Renal cortex interstitium (tissue), 15 donors: ENCODE data around the gene UBAC2. TPM values are rescaled to one million over a fixed set of nuclear protein-coding genes. Genes with fewer than 3 reads are reported as not detected.

ENCODE experiments used
- DNase-seq, 11 donors: peaks; one replicate each; pipeline ENCODE4 v3.0.0-alpha.2; 2013; ENCODE audit warnings: low read depth in 9 of 11, low spot score in 4 of 11; ENCODE audit errors: extremely low read depth in 1 of 11
- long read RNA-seq, 16 experiments: transcript quantifications; one replicate each; lab custom pipeline, GENCODE V29; 2026
- polyA plus RNA-seq, 3 donors: library from polyadenylated mRNA; unstranded; fragments of 120-200 nt; gene quantifications; one replicate each; pipeline ENCODE4 v1.2.1, GENCODE V29; 2013; ENCODE audit not compliant: insufficient read length in 3 of 3

Gene UBAC2, protein sequence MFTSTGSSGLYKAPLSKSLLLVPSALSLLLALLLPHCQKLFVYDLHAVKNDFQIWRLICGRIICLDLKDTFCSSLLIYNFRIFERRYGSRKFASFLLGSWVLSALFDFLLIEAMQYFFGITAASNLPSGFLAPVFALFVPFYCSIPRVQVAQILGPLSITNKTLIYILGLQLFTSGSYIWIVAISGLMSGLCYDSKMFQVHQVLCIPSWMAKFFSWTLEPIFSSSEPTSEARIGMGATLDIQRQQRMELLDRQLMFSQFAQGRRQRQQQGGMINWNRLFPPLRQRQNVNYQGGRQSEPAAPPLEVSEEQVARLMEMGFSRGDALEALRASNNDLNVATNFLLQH
- 10 to 100 TPM; 77.7 to 98.0 (median 95.3) TPM for polyA plus RNA-seq
- long read RNA-seq, donor 1, transcript UBAC2-203 (9 exons, 1,375 nt) = major isoform, 15 of 16 reads
- long read RNA-seq, donor 1, partial matches to known transcripts = 0 of 16 reads
- long read RNA-seq, donor 1, other reads (novel, unspliced or antisense) = 0 of 16 reads
- long read RNA-seq, donor 2, transcript UBAC2-203 (9 exons, 1,375 nt) = major isoform, 26 of 27 reads
- long read RNA-seq, donor 2, partial matches to known transcripts = 0 of 27 reads
- long read RNA-seq, donor 2, other reads (novel, unspliced or antisense) = 0 of 27 reads
- long read RNA-seq, donor 3, transcript UBAC2-203 (9 exons, 1,375 nt) = major isoform, 39 of 40 reads
- long read RNA-seq, donor 3, partial matches to known transcripts = 0 of 40 reads
- long read RNA-seq, donor 3, other reads (novel, unspliced or antisense) = 0 of 40 reads
- long read RNA-seq, donor 4, transcript UBAC2-203 (9 exons, 1,375 nt) = major isoform, 29 of 29 reads
- long read RNA-seq, donor 4, partial matches to known transcripts = 0 of 29 reads
- long read RNA-seq, donor 4, other reads (novel, unspliced or antisense) = 0 of 29 reads
- long read RNA-seq, donor 5 = 0 reads
- long read RNA-seq, donor 6, transcript UBAC2-203 (9 exons, 1,375 nt) = major isoform, 15 of 15 reads
- long read RNA-seq, donor 6, partial matches to known transcripts = 0 of 15 reads
- long read RNA-seq, donor 6, other reads (novel, unspliced or antisense) = 0 of 15 reads
- long read RNA-seq, donor 7, transcript UBAC2-203 (9 exons, 1,375 nt) = major isoform, 21 of 23 reads
- long read RNA-seq, donor 7, partial matches to known transcripts = 0 of 23 reads
- long read RNA-seq, donor 7, other reads (novel, unspliced or antisense) = 0 of 23 reads
- long read RNA-seq, donor 8 = 0 reads
- long read RNA-seq, donor 9, transcript UBAC2-203 (9 exons, 1,375 nt) = major isoform, 25 of 27 reads
- long read RNA-seq, donor 9, partial matches to known transcripts = 0 of 27 reads
- long read RNA-seq, donor 9, other reads (novel, unspliced or antisense) = 0 of 27 reads
- long read RNA-seq, donor 10, transcript UBAC2-203 (9 exons, 1,375 nt) = major isoform, 18 of 24 reads
- long read RNA-seq, donor 10, partial matches to known transcripts = 5 of 24 reads
- long read RNA-seq, donor 10, other reads (novel, unspliced or antisense) = 0 of 24 reads
- long read RNA-seq, donor 11, transcript UBAC2-203 (9 exons, 1,375 nt) = major isoform, 17 of 18 reads
- long read RNA-seq, donor 11, partial matches to known transcripts = 0 of 18 reads
- long read RNA-seq, donor 11, other reads (novel, unspliced or antisense) = 0 of 18 reads
- long read RNA-seq, donor 12, transcript UBAC2-203 (9 exons, 1,375 nt) = major isoform, 18 of 18 reads
- long read RNA-seq, donor 12, partial matches to known transcripts = 0 of 18 reads
- long read RNA-seq, donor 12, other reads (novel, unspliced or antisense) = 0 of 18 reads
- long read RNA-seq, donor 13 = 0 reads
- long read RNA-seq, donor 14, transcript UBAC2-203 (9 exons, 1,375 nt) = major isoform, 26 of 33 reads
- long read RNA-seq, donor 14, partial matches to known transcripts = 5 of 33 reads
- long read RNA-seq, donor 14, other reads (novel, unspliced or antisense) = 0 of 33 reads
- long read RNA-seq, donor 15, transcript UBAC2-203 (9 exons, 1,375 nt) = major isoform, 14 of 14 reads
- long read RNA-seq, donor 15, partial matches to known transcripts = 0 of 14 reads
- long read RNA-seq, donor 15, other reads (novel, unspliced or antisense) = 0 of 14 reads
- long read RNA-seq, donor 16, transcript UBAC2-203 (9 exons, 1,375 nt) = major isoform, 79 of 96 reads
- long read RNA-seq, donor 16, partial matches to known transcripts = 12 of 96 reads
- long read RNA-seq, donor 16, other reads (novel, unspliced or antisense) = 0 of 96 reads

DNA sequence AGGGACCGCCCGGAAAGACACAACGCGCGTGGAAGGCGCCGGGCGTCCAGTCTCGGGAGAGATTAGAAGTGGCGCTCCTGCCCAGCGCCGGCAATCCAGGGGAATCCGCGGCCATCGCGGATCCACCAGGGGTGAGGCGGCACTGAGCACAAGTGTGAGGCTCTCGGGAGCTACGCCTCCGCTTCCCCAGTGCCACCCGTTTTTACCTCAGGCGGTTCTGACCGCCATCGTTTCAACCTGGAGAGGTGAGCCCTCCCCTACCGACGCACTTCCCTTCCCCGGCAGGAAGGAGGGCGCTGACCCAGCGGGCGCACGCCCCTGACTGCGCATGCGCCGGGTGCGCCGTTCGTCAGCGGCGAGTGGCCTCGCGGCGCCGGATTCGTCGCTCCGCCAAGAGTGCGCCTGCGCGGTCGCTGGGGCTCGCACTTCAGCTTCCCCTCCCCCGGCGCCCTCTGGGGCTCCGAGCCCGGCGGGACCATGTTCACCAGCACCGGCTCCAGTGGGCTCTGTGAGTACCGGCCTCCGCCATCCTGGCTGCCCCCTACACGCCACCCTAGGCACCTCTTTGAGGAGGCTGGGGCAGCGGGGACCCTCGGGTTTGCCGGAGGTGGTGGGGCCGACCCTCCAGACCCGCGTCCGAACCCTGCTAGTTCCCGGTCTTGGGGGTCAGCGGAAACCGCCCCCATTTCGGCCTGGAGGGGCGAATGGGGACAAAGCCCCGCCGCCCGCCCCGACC lies at the start of gene UBAC2:
Gene UBAC2 (plus strand): TSS at position 423 of the 736 bp plus-strand sequence. CDS start 55 bp downstream, at position 478.
- peak; percentile 89 to 98 (median 93) for DNase-seq

DNA sequence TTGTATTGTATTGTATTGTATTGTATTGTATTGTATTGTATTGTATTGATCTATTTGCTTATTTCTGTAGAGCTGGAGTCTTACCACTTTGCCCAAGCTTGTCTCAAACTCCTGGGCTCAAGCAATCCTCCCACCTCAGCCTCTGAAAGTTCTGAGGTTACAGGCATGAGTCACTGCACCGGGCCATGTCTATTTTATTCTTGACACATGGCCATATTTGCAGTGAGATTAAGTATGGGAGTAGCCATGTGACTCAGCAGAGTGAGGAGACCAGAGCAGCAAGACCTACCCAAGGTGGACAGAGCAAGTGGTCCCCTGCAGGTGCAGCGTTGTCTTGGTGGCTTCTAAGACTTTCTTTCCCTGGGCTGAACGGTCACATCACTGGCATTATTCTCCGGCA lies 49.1 kb upstream of the UBAC2 start:
- no peak for DNase-seq

GRCh38 chr13:99153219-99153618 lies 47.4 kb upstream of the UBAC2 start:
- no peak for DNase-seq

DNA sequence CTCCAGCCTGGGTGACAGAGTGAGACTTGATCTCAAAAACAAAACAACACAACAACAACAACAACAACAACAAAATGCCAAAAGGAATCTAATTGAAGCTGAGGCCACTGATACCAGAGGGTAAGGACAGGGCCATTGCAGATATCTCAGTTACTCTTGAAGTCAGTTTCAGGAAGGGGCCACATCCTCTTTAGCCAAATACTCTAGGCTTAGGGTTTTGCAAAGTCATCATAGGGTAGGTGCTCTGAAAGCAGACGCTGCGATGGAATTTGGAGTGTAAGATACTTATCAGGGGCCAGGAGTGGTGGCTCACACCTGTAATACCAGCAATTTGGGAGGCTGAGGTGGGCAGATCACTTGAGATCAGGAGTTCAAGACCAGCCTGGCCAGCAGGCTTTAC lies 46.6 kb upstream of the UBAC2 start:
- no peak for DNase-seq

- DNase-seq = no peak
Observed at GRCh38 chr13:99155821-99156220, 44.8 kb upstream of the UBAC2 start.

- DNase-seq = no peak
Observed at GRCh38 chr13:99157046-99157445, 43.6 kb upstream of the UBAC2 start.

GRCh38 chr13:99158846-99159245 lies 41.8 kb upstream of the UBAC2 start:
- DNase-seq = no peak

DNA sequence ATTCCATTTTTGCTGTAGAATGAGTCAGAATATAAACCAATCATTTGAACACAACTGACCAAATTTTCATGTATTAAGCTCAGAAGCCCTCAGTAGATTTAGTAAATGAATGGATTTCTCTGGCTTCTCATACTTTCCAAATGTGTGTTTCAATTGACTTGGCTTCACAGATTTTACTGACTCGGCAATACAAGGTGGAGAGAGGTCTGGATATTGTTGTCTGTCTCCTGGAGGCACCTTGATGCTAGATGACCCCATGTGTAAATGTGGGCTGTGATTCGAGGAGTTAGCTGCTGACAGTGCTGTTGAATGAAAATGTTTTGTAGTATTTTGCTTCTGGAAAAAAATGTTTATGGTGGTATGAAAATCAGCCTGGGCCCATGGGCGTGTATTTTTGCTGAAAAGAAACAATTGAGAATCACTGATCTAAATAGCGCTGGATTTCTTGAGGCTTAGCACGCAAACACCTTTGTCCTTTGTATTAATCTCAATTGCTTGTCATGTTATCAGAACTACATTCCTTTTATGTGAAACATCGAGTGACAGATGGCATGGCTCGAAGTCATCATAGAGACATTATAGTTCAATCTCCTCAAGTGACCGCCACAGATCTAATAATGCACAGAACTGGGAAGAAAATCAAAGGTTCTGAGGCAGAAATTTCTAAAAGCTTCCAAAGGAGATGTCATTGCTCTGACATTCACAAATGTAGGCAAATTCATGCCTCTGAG lies 41.2 kb upstream of the UBAC2 start:
- DNase-seq = no peak

GRCh38 chr13:99160415-99160814 lies 40.2 kb upstream of the UBAC2 start:
- DNase-seq = no peak

DNA sequence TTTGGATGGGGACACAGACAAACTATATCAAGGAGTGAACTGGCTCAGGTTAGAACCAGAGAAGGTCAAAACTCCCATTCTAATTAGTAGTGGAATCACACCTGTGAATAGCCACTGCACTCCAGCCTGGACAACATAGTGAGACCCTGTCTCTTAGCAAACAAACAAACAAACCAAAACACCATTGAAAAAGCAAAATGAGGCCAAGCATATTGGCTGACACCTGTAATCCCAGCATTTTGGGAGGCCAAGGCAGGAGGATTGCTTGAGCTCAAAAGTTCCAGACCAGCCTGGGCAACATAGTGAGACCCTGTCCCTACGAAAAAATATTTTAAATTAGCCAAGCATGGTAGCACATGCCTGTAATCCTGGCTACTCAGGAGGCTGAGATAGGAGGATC lies 39.1 kb upstream of the UBAC2 start:
- no peak for DNase-seq

DNA sequence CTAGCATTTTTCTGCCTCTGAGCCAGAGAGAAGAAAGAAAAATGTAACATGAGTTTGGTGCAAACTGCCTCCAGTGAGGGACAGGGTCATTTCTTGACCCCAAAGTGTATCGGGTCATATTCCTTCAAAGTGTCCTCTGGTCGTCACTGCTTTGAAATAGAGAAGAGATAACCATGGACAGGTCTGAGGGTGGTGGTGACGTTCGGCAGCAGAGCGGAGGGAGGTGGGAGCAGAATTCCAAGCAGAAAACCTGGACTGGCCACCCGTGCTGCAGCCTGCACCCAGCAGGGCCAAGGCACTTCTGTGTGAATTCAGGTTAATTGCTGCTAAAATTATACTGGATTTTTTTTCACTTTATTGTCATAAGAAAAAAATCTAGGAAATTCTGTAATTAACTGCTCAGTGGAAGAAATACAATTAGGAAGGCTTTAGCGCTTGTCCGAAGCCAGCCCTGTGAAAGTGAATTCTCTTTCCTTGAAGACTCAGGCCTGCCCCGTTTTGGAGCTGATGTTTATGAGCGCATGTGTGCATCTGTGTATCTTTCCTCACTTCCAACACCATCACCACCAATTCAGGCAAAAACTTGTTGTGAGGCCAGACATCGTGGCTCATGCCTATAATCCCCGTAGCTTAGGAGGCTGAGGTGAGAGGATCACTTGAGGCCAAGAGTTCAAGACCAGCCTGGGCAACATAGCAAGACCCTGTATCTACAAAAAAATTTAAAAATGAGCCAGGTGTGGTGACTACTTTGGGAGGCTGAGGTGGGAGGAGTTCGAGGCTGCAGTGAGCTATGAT lies 37.9 kb upstream of the UBAC2 start:
- no peak for DNase-seq

DNA sequence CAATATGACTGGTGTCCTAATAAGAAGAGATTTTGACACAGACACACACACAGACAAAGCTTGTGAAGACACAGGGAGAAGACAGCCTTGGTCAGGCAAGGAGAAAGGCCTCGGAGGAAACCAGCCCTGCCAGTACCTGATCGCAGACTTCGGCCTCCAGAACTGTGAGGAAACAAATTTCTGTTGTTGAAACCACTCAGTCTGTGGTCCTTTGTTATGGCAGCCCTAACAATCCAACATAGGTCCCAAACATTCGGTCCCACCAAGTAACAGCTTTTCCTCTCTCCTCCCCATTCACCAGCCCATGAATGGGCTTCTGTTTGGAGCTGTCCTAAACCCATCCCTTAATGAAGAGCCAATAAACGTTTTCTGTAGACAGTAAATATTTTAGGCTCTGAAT lies 36.4 kb upstream of the UBAC2 start:
- DNase-seq = no peak

- DNase-seq = no peak
Observed at GRCh38 chr13:99165753-99166587, 34.7 kb upstream of the UBAC2 start.

DNA sequence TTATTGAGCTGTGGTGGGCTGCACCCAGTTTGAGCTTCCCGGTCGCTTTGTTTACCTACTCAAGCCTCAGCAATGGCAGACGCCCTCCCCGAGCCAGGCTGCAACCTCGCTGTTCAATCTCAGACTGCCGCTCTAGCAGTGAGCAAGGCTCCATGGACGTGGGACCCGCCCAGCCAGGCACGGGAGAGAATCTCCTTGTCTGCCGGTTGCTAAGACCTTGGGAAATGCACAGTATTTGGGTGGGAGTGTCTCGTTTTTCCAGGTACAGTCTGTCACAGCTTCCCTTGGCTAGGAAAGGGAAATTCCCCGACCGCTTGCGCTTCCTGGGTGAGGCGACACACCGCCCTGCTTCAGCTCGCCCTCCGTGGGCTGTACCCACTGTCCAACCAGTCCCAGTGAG lies 27.7 kb upstream of the UBAC2 start:
- DNase-seq = no peak
